Measurements from ENCODE around the gene EXD3.
A peak's percentile ranks its signal among the peaks of the same experiment; 100 is the strongest.

EXD3 gene

DNA sequence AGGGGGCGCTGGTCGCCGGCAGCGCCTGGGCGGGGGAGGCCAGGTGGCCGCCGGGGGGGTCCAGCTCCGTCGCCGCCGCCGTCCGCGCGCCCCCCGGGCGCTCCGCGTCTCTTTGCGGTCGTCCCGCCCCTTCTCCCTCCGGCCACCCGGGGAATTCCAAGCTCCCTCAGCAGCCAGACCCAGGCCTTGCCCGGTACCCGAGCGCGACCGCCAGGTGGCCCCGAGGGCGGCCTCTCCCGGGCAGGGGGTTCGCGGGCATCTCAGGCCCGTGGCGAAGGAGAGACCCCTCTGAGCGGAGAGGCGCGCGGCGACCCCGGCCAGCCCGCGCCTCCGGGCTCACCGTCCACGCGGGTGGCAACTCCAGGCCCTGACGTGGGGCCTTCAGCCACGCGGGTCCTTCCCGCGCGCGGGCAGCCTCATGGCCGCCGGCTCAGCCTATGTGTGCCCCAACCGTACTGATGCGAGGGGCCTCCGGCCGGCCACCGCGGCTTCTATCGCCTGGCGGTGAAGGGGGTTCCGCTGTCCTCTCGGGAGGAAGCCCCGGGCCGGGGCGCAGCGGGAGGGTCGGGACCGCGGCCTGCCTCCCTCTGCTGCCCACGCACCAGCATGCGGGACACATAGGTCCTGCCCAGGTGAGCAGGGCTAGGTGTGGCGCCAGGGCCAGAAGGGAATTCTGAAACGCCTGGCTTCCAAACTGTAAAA is 120.4 kb downstream of the EXD3 start:
- DNase-seq (ENCODE audit: low spot score), result no peak
- Histone ChIP-seq H3K27ac (peak overlapping the region; percentile 17 to 80), H3K4me3 (peak overlapping the region; percentile 69)
- TF ChIP-seq, protein P1, sequence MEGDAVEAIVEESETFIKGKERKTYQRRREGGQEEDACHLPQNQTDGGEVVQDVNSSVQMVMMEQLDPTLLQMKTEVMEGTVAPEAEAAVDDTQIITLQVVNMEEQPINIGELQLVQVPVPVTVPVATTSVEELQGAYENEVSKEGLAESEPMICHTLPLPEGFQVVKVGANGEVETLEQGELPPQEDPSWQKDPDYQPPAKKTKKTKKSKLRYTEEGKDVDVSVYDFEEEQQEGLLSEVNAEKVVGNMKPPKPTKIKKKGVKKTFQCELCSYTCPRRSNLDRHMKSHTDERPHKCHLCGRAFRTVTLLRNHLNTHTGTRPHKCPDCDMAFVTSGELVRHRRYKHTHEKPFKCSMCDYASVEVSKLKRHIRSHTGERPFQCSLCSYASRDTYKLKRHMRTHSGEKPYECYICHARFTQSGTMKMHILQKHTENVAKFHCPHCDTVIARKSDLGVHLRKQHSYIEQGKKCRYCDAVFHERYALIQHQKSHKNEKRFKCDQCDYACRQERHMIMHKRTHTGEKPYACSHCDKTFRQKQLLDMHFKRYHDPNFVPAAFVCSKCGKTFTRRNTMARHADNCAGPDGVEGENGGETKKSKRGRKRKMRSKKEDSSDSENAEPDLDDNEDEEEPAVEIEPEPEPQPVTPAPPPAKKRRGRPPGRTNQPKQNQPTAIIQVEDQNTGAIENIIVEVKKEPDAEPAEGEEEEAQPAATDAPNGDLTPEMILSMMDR (IDR thresholded peaks at IDR 0.05), result peak; percentile 22

DNA sequence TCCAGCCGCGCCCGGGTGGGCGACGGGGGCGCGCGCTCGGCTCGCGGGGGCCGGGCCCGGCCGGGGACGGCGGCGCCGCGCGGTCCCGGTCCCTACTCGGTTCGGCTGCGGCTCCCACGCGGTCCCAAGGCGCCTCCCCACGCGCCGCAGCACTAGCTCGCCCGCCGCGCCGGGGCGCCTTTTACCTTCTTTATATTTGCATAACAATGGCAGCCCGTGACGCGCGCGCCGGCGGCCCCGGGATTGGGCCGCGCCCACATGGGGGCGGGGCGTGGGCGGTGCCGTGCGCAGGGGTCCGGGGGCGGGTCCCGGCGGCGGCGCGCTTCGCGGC is 120.9 kb downstream of the EXD3 start, which contains the start of gene NRARP:
TSS of gene NRARP (minus strand) at position 154 of the 331 bp plus-strand sequence. CDS start 343 bp downstream, outside the sequence.
- no peak for DNase-seq (ENCODE audit: low spot score)
- peak within 1 kb of the TSS; percentile 69 for H3K4me3 ChIP-seq
- TF ChIP-seq, protein P1 (IDR thresholded peaks at IDR 0.05), result no peak
- peak within 1 kb of the TSS; percentile 17 to 80 for H3K27ac ChIP-seq

DNA sequence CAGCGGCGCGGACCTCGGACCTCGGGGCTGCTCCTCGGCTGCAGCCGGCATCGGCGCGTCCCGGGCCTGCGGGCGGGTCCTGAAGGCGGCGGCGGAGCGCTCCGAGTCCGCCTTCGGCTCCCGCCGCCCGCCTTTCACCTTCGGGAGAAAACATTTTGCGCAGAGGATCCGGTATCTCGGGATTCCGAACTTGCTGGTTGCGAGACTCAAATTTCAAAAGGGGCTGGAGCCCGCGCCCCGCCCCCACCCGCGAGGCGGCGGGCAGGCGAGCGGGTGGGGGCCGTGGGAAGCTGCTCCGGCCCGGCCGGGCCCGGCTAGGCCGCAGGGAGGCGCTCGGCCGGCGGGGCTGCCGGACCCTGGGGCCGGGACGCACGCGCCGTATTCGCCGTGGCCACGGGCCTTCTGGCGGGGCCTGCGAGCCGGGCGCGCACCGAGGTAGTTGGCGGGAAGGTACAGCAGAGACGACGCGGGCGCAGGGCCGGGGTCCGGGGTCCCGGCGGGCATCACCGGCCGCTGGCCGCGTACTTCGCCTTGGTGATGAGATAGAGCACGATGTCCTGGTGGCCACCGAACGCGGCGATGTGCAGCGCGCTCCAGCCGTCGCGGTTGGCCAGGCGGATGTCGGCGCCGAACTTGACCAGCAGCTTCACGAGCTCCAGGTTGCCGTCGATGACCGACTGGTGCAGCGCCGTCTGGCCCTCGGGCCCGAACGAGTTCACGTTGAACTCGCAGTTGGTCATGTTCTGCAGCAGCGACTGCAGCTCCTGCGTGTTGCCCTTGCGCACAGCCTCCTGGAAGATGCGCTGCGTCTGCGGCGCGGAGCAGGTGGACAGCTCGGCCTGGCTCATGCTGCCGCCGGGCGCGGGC is 121.6 kb downstream of the EXD3 start:
- DNase-seq (ENCODE audit: low spot score), result no peak

DNA sequence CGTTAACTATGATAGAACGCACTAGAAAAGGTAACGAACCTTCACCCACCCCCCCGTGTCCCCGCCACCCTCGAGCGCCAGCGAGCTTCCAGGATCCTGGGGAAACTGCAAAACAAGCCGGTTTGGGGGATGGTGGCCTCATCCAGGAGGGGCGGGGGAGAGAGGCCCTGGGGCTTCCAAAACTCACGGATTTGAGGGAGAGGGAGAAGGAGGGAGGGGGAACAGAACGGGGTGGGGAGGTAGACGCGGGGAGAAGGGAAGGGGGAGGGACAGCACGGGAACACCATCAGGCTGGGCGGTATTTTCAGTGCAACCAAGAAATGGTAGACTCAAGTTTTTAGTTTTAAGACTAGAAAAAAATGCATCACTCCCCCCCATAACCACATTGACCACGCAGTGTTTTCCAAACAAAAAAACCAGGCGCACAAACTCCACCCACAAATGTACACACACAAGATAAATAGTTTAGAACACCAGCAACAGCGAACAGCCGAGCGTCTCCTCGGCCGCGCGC is 122.3 kb downstream of the EXD3 start:
- Histone ChIP-seq H3K27ac (peak overlapping the region in 1 of 2 donors; percentile 80), H3K4me3 (peak overlapping the region; percentile 69)
- no peak for DNase-seq (ENCODE audit: low spot score)
- TF ChIP-seq, protein P1 (IDR thresholded peaks at IDR 0.05), result no peak

More for the DNA sequence above, 121.6 kb downstream of the EXD3 start:
- TF ChIP-seq, protein P1 (IDR thresholded peaks at IDR 0.05), result no peak
- peak overlapping the region; percentile 69 for H3K4me3 ChIP-seq
- peak overlapping the region in 1 of 2 donors; percentile 80 for H3K27ac ChIP-seq

- DNase-seq (ENCODE audit: low spot score), result no peak
- TF ChIP-seq, protein P1 (IDR thresholded peaks at IDR 0.05), result no peak
- peak overlapping the region; percentile 69 for H3K4me3 ChIP-seq
- H3K27ac ChIP-seq, result peak overlapping the region in 1 of 2 donors; percentile 80
These were observed 123.0 kb downstream of the EXD3 start for GRCh38 chr9:137299938-137300337.

GRCh38 chr9:137299203-137299565 is 123.8 kb downstream of the EXD3 start:
- TF ChIP-seq, protein P1 (IDR thresholded peaks at IDR 0.05), result no peak
- DNase-seq (ENCODE audit: low spot score), result no peak
- H3K4me3 ChIP-seq, result peak overlapping the region; percentile 69
- peak overlapping the region in 1 of 2 donors; percentile 76 for H3K27ac ChIP-seq
